NCI-H2171 treated with DMSO at 0.1 percent for 48 hours (cell line): Measurements from ENCODE around the gene NDUFS2.
"Not testable (repeated sequence)": the region's sequence is repeated elsewhere in the genome, so short reads cannot be mapped to it uniquely, and the experiment has no call there.

ENCODE experiments used
- DNase-seq: peaks from one replicate; lab custom pipeline; 2025; lab: John Stamatoyannopoulos, UW

Gene NDUFS2

GRCh38 chr1:161251579-161251978 is 49.4 kb downstream of the NDUFS2 start:
- DNase-seq = no peak

GRCh38 chr1:161255302-161255701 is 53.1 kb downstream of the NDUFS2 start:
- not testable (repeated sequence) for DNase-seq

GRCh38 chr1:161255955-161256520 is 53.9 kb downstream of the NDUFS2 start:
- DNase-seq = not testable (repeated sequence)

GRCh38 chr1:161257109-161257508 is 54.9 kb downstream of the NDUFS2 start:
- DNase-seq = not testable (repeated sequence)

- peak; percentile 73 for DNase-seq
Measured at GRCh38 chr1:161258439-161259344, 56.5 kb downstream of the NDUFS2 start, which contains the start of gene PCP4L1. PCP4L1 (plus strand) TSS chr1:161258745; CDS start chr1:161258975, 230 bp downstream.

- no peak for DNase-seq
Measured at GRCh38 chr1:161259345-161259702, 57.2 kb downstream of the NDUFS2 start.

GRCh38 chr1:161259765-161260164 is 57.6 kb downstream of the NDUFS2 start:
- no peak for DNase-seq

GRCh38 chr1:161260376-161261260 is 58.5 kb downstream of the NDUFS2 start:
- peak; percentile 73 for DNase-seq

- peak; percentile 38 for DNase-seq
Measured at GRCh38 chr1:161261261-161262235, 59.4 kb downstream of the NDUFS2 start.
